ENCODE results near the gene OPA1.

GRCh38 chr3:193620650-193621049 is 27.6 kb downstream of the OPA1 start:
- TF ChIP-seq EGR1 (IDR thresholded peaks at IDR 0.05) (no peak), NFIC (IDR thresholded peaks at IDR 0.05) (no peak), EP300 (IDR thresholded peaks at IDR 0.05; ENCODE audit: borderline replicate concordance) (no peak), TAF1 (IDR thresholded peaks at IDR 0.05; ENCODE audit: low read depth) (no peak)
